ENCODE results near the gene NFILZ.

The NFILZ gene

DNA sequence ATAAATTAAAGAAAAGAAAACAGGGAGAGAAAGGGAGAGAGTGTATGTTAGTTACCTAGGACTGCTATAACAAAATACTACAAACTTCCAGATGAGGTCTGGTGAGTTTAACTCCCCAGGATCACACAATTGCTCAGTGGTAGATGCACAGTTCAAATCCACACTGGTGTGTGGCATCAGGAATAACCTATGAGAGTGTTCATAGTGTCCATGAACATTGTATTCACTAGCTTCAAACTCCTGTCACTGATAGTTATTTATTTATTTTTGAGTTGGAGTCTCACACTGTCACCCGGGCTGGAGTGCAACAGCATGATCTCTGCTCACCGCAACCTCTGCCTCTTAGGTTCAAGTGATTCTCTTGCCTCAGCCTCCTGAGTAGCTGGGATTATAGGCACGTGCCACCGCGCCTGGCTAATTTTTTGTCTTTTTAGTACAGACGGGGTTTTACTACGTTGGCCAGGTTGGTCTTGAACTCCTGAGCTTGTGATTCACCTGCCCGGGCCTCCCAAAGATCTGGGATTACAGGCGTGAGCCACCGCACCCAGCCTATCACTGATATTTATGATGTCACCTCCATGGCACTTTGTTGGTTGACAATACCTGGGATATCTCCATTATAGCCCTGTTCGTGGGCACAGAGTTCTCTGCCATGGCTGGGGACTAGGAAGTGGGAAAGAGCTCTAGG lies at the start of gene NFILZ:
NFILZ (plus strand) TSS at position 638 of the 688 bp plus-strand sequence. CDS start 46,133 bp downstream, outside the sequence.
- DNase-seq = no peak

- DNase-seq = peak; percentile 89
Measured at GRCh38 chr19:8580710-8581281, 49.6 kb upstream of the NFILZ start.

DNA sequence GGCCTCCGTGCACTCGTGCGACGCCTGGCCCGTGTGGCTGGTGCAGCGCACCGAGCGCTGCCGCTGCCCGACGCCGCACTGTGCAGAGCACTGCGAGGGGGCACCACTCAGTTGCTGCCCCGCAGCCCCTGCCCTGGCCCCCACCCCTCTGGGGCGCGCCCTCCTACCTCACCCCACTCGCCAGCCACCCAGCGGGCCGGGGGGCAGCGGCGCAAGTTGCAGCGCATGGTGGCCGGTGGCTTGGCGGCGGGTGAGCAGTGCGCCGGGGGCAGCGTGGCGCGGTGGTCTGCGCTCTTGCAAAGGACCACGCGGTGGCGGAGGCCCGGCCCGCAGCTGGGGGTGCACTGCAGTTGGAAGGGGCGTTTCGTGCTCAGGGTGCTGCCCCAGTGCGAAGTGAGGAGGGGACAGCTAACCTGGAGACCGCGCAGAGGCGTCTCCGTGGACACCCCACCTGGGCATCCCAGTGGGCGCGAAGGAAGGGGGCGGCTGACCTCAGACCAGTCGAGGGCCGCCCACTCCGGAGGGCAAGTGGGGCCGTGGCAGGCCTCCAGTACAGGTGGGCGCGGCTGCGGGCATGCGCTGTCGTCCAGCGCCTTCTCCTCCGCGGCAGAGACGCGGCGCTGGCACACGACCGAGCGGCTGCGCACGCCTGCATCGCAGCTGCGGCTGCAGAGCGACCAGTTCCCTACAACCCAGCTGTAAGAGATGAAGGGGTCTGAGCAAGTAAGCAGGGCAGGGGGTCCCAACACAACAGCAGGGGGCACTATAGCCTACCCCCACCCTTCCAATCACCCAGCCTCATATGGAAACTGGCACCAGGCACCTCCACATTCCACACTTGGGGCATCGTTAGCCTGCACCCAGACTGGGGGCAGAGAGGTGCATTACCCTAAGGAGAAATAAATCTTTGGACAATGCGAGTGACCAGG lies 45.2 kb upstream of the NFILZ start:
- no peak for DNase-seq

DNA sequence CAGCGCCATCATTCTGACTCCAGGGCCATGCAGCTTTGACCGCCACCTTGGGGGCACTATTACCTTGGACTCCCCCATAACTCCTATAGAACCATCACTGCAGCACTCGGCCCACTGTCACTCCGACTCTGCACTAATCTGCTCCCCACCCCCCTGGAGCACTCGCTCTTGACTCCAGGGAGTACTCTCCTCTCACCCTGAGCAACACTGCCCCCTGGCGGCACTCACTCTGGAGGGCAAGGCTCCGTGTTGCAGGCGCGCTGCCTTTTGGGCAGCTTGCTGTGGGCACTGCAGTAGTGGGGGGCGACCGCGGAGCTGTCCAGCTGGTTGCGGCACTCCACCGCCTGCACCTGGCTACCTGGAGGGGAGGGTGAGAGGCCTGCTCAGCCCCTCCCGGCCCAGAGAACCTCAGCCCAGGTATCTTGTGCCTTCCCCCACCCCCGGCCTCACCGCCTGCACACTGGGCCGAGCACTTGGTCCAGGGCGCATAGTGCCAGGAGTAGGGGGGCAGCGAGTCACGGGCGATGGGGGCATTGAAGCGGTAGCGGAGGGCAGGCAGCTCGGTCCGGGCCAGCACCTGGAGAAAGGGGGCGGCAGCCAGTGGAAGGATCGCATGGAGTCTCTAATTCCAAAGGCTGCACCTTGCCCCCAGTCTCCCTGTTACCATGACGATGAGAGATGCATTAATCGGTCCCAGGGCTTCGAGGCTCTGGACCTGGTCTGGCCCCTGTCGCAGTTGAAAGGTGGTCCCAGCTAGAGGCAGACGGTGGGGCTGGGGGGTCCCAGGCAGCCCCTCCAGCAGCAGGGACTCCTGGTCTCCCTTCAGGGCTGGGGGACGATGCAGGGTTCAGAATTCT lies 44.3 kb upstream of the NFILZ start:
- DNase-seq = peak; percentile 61

GRCh38 chr19:8589177-8589714 lies 41.2 kb upstream of the NFILZ start:
- DNase-seq = no peak

DNA sequence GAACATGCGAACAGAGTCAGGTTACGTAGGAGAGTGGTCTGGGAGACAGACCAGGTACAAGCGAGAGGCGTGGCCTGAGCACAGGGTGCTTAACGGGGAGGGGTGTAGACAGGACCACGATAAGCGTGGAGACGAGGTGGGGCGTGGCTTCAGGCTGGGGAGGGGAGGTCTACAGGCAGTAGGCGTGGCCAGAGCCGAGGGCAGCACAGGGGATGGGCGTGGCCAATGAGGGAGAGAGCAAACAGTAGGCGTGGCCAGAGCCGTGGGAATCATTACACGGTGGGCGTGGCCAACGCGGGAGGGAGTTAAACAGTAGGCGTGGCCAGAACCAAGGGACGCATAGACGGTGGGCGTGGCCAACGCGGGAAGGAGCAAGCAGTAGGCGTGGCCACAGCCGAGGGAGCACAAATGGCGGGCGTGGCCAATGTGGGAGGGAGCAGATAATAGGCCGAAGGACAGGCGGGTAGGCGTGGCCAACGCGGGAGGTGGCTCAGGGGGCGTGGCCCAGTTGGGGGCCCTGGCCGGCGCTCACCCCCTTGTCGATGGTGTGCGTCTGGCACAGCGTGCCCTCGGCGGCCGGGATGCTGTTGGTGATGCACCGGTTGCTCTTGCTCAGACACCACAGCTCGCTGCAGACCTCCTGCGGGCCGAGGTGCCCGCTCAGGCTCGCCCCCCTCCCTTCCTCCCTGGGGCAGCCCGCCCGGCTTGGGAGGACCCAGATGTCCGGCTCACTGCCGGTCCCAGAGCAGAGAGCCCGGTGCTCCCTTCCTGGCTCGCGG lies 38.0 kb upstream of the NFILZ start:
- peak; percentile 97 for DNase-seq

GRCh38 chr19:8593931-8594330 lies 36.5 kb upstream of the NFILZ start:
- DNase-seq = no peak

DNA sequence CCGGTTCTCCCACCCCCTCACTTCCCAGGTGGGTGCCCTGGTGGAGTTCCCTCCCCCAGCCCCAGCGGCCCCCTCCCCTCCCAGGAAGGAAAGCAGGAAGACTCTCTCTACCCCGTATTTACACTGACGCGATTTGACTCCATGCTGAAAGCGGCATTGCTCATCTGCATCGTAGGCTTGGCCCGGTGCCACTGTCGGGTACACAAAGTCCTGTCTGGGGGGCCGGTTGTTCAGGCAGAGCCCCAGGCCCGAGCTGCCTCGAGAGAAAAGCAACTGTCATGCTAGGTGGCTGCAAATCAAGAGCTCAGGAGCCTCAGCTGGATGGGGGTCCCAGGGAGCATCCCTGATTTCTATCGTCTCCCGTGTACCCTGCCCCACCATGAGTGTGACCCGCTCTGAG lies 34.8 kb upstream of the NFILZ start:
- DNase-seq = no peak

GRCh38 chr19:8596168-8596567 lies 34.3 kb upstream of the NFILZ start:
- no peak for DNase-seq

DNA sequence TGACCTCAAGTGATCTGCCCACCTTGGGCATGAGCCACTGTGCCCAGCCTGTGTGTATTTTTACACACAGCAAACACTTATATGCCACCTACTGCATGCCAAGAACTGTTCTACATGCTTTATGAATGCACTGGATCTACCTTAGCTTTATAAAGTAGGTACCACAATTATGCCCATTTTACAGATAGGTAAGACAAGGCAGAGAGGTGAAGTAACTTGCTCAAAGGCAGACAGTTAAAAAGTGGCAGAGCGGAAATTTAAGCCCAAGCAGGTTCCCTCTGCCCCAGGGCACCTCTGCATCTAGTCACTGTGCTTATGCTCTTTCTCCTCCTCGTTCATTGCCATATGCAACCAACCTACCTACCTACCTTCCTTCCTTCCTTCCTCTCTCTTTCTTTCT lies 30.4 kb upstream of the NFILZ start:
- no peak for DNase-seq

DNA sequence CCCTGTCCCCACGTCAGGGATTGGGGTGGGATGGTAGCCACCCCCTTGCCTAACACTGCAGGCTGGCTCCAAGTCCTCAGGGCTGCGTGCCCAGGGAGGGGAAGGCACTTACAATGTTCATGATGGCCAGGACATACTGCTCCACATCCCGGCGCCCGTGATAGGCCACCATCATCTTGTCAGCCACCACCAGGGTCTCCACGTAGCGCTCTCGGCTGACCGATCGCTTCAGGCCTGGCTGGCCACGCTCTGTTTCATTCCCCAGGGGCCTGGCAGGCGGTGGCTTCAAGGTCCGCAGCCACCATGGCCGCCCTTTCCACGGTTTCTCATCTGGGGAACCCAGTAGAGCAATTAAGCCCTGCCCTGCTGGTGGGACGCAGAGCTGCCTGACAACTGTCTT lies 29.6 kb upstream of the NFILZ start:
- DNase-seq = no peak

DNA sequence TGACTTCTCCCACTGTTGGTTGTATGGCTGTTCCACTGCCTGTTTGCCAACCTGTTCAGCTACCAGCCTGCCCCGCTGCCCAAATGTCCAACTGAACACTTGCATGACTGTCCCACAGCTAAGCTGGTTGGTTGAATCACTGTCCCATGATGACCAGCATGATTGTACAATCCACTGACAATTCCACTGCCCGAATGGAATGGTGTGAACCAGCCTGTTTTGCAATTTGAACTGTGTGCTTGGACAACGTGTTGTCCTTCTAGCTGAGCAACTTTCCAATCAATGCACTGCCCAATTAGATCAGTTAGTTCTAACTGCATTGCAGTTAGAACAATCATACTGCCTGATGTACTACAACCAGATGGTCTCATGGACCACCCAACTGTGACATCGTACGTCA lies 28.6 kb upstream of the NFILZ start:
- no peak for DNase-seq

GRCh38 chr19:8605514-8605913 lies 24.9 kb upstream of the NFILZ start:
- no peak for DNase-seq

DNA sequence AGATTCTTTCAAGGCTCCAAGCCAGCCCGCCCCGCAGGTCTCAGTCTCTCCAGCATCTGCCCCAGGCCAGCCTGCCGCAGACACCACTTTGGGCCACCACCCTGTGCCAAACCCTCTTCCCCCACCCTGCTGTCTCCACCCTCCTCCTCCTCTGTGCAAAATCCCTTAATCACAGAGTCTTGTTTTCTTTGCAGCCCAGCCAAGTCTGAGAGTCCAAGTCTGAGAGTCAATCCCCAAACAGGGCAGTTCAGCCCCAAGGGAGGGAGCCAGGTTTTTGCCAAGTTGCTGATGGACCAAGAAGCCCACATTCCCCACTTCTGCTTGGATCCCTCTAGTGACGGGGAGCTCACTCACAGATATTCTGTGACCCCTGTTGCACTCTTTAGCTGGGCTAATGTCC lies 23.0 kb upstream of the NFILZ start:
- no peak for DNase-seq

- DNase-seq = no peak
Measured at GRCh38 chr19:8608941-8609278, 21.5 kb upstream of the NFILZ start.

DNA sequence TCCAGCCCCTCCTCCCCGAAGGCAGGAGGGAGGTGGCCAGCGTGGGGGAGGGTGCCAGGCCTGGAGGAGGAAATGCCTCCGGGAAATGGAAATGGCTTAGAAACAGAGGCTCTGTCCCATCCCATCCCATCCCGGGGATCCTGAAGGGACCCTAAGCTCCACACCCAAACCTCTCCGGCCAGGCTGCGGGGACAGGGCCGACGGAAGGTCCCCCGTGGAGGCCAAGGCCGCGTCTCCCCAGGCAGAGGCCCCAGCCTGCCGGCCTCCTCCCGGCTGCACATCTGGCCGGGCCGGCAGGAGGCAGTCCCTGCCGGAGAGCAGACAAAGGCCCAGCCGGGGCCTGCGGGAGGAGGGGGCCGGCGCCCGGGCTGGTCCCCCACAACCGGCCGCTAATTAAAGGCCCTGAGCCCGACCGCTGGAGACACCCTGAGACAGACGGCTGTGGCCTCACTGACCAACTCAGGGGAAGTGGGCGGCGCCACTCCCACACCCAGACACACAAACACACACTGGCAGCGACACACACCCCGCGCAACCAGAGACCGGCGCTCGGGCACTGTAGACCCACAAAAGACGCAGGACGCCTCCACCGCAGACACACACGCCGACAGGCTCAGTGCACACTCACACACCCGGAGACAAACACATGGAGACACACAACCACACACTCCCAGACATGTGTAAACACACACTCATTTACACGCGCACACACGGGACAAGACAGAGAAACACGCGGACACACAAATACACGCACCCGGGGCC lies 21.0 kb upstream of the NFILZ start:
- peak; percentile 33 for DNase-seq

DNA sequence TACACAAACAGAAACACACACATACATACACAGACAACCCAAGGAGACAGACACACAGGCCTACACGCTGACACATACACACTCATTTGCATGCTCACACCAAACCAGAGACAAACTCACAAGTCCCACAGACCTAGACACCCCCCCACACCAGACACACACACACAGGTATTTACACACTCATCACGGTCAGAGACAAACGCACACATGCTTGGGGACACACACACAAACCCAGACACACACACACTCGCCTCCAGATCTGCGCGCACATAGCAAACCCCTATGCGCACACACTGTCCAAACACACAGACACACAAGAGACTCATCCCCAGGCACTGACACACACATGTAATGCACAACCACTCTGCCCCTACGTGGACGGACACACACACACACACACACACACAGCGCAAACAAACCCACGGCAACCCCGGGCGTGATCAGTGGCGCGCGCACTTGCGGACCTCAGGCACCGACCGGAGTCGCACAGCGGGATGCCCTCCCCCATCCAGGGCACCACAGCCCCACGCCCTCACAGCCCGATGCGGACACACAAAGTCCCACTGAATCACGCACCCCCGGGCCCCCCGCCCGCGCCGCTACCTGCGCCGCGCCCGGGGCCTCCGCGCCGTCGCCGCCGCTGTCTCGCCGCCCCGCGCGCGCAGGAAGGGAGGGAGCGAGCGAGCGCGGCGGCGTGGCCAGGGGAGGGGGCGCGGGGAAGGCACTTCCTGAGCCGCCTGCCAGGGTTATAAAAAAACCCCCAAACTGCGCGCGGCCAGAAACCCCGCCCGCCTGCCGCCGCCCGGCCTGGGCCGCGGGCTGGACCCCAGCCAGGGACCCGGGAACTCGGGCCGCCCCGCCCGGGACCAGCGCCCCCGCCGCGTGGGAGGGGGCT lies 20.1 kb upstream of the NFILZ start, which contains the start of gene ADAMTS10:
ADAMTS10 (minus strand) TSS at position 675 of the 895 bp plus-strand sequence. CDS start 5,005 bp downstream, outside the sequence.
- DNase-seq = peak; percentile 61

DNA sequence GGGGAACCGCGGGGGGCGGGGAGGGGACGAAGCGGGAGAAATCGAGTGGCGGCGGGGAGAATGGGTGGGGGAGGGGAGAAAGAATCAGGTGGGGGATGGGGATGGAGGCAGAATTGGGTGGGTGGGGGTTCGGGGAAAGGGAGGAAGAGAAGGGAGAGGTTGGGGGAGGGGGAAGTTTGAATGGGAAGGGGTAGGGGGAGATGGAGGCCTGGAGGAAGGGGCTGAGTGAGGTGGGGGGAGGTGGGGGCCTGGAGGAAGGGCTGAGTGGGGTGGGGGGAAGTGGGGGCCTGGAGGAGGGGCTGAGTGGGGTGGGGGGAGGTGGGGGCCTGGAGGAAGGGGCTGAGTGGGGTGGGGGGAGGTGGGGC lies 19.5 kb upstream of the NFILZ start:
- DNase-seq = no peak

GRCh38 chr19:8611391-8611876 lies 19.0 kb upstream of the NFILZ start:
- DNase-seq = no peak

All from activated T-cell treated with anti-CD3 and anti-CD28 coated beads, Interleukin-2, amount 50 U/mL, for 1 hour (primary cell).